Ishikawa (cell line): Measurements from ENCODE around the gene MAGEB17.

Experiments
- CREB1 ChIP-seq: IDR thresholded peaks from 2 replicates; pipeline ENCODE4 v1.6.1; 2012; ENCODE audit warnings: low read depth
- EP300 ChIP-seq: IDR thresholded peaks from 2 replicates; pipeline ENCODE4 v1.6.1; 2012; ENCODE audit warnings: borderline replicate concordance
- FOXM1 ChIP-seq: IDR thresholded peaks from 2 replicates; pipeline ENCODE4 v1.6.1; 2012; ENCODE audit warnings: low read depth, borderline replicate concordance
- MAX ChIP-seq: IDR thresholded peaks from 2 replicates; pipeline ENCODE4 v1.6.1; 2012
- NFIC ChIP-seq: IDR thresholded peaks from 2 replicates; pipeline ENCODE4 v1.6.1; 2012
- RAD21 ChIP-seq: IDR thresholded peaks from 2 replicates; pipeline ENCODE4 v1.6.1; 2012; ENCODE audit warnings: low read depth
- REST ChIP-seq: IDR thresholded peaks from 2 replicates; pipeline ENCODE4 v1.6.1; 2012; ENCODE audit warnings: low read depth, mild to moderate bottlenecking
- TAF1 ChIP-seq: IDR thresholded peaks from 2 replicates; pipeline ENCODE4 v1.6.1; 2012; ENCODE audit warnings: low read depth, mild to moderate bottlenecking
- TCF12 ChIP-seq: IDR thresholded peaks from 2 replicates; pipeline ENCODE4 v1.6.1; 2012; ENCODE audit warnings: low read depth
- TEAD4 ChIP-seq: IDR thresholded peaks from 2 replicates; pipeline ENCODE4 v1.6.1; 2012
- YY1 ChIP-seq: IDR thresholded peaks from 2 replicates; pipeline ENCODE4 v1.6.1; 2012; ENCODE audit warnings: low read depth

- TF ChIP-seq EP300, result no peak
- TF ChIP-seq NFIC, result no peak
- TF ChIP-seq RAD21, result no peak
- no peak for TF ChIP-seq TCF12
- TF ChIP-seq TAF1, result no peak
- TF ChIP-seq MAX, result no peak
- TF ChIP-seq CREB1, result no peak
- no peak for TF ChIP-seq REST
- no peak for TF ChIP-seq FOXM1
- TF ChIP-seq YY1, result no peak
- TF ChIP-seq TEAD4, result no peak
Observed at GRCh38 chrX:16143968-16144367, 23.3 kb upstream of the MAGEB17 start.
